Suppressor macrophage treated with lipopolysaccharide for 4 hours (primary cell): Measurements from ENCODE around the gene AGAP3.

Experiments
- DNase-seq: peaks from one replicate; pipeline ENCODE4 v3.0.0-alpha.2; 2020

The AGAP3 gene

DNA sequence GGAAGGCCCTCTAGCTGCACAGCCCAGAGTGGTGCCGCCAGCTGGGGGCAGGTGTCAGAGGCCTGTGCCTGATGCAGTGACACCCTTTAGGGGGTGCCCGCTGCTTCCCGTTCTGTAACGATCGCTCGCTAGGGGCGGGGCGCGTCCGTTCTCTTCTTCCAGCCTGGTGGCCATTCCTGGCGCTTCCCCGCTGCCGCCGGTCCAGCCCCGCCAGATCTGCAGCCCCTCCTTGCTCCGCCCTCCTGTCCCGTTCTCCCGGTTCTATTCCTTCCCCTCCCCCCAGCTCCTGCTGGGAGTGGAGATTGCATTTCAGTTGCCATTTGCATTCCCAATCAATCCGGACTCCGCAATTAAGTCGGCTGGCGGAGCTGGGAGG is 39.2 kb downstream of the AGAP3 start:
- no peak for DNase-seq

DNA sequence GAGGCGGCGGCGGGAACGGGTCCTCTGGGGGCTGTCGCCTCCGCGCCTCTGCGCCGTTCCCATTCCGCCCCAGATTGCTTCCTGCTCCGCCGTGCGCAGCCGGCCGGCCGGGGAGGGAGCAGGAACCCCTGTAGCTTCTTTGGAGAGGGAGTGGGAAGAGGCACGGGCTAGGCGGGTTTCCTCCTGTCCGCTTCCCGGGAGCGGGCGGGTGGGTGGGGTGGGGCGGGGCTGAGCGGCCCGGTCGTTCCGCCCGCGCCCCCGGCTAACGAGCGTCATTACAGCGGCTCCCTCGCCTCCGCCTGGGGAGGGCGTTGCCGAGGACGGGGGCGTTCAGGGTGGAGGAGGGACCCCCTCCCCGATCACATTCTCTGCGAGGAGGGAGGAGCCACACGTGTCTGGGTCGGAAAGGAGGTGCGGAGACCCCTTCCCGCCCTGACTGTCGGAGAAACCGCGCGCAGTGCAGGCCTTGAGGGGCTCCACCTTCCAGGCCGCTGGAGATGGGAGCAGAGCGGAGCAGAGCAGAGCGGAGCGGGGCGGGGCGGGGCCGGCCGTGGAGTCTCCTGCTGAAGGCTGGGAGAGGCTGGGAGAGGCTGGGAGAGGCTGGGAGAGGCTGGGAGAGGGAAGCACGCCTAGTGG is 39.7 kb downstream of the AGAP3 start:
- no peak for DNase-seq

DNA sequence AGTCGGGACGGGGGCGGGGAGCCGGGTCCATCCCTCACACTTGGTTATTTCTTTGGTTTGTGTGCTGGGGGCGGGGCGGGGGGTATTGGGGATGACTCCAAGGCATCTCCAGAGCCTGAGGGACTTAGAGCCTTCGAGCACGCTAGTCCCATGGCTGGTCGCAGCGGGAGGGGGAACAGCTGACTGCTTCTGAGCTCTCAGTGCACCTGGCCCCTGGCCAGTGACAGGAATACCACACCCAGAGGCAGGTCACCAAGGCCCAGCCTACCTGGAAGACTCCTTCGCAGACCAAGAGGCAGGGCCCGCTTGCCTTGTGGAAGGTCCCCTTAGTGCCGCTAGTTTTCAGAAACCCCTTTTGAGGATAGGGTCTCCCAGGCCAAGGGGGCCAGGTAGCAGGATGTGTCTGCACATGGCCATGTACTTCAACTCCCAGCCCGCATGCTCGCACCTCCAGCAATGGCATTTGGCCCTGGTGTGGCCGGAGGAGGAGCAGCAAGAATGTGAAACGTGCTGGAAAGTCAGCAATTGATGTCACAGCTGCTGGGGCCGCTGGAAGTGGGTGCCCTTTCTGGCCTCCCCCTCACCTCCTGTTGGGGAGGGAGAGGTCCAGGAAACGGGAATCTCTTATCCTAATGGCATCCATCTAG is 40.3 kb downstream of the AGAP3 start:
- DNase-seq, result no peak

DNA sequence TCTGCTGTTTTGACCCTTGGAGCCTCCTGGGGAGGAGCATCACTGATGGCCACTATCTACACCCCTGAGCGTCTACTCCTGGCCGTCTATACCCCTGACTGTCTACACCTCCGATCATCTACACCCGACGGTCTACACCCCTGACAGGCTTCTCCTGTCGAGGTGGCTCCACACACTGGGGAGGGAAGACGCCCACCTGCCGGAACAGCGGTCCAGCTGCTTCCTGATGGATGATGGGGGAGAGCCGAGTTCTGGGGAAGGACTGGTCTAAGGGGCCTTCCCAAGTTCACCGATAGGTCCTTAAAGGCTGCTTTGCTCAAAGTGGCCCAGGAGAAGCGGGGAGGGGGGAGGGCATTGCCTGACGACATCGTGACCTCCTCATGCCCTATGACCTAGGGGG is 41.9 kb downstream of the AGAP3 start:
- no peak for DNase-seq

DNA sequence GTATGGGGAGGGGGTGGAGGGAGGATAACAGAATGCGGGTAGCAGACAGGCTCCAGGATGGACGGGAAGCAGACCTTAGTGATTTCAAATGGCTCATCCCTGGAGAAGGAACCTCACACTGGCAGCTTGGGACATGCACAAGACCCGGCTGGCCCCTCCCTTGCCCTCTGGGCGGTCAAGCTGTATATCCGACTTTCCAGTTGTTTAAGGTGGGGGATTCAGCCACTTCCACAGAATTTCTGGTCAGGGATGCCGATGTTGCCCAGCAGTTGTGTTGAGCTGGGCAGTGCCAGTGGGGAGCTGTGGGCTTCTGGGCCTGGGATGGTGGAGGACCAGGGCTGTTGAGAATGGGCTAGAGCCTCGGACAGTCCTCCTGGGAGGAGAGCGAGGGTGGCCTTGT is 42.4 kb downstream of the AGAP3 start:
- DNase-seq, result no peak

DNA sequence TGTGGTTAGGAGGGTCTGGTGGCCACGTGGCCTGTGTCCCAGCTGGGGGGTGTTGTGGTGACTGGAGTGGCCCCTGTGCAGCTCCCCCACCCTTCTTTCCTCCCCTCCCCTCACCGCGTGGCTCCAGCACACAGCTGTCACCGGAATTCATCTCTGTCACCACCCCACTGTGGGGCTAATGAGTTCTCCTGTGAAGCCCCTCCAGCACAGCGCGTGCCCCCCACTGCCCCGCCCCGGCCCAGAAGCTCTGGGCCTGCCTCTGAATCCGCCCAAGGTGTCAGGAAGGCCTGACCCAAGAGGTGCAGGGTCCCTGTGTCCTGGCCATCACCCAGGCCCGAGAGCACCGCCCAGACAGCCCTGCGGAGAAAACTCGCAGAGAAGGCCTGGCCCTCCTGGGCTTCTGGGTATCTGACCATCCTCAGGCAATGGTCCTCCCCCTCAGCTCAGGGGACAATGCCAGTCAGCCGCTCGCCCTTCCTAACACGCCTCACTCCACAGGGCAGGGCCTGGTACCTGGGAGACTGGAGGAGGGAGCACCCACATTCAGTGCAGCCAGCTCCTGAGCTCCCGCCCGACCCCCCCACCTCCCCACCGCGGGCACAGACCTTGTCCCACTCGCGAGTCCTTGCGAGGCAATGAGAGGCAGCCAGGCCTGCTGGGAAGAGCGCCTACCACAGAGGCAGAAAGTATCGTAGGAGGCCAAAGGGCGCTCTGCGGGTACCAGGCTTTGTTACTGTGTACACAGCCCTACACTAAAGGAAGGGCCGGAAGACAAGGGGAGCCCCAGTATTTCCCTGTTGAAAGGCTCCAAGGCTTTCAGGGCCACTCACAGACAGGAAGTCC is 43.1 kb downstream of the AGAP3 start:
- DNase-seq, result no peak

DNA sequence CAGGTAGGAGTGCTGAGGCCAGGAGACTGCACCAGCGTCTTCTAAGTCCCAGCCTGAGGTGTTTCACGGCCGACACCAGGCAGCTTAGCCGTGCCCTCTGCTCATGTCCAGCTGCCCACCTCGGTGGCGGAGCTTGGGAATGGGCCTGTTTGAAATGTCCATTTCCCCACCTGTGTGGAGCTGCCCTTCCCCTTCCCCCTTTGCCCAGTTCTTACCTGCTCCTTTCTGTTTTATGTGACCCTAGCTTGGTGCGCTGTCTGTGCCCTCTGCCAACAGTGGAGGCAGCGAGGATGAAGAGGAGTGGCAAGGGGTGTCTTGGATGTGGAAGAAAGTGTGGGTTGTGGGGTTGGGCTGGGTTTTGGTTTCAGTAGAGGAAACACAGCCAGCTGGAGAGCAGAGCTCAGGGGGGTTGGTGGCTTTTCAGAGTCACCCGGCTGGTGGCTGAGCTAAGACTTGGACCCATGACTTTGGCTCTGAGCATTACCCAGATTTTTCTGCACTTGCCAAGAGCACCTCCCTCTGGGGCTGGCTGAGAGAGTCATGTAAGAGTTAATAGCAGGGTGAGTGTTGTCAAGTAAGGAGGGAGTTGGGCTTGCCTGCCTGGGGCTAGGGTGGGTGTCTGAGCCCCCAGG is 43.8 kb downstream of the AGAP3 start:
- DNase-seq, result no peak

DNA sequence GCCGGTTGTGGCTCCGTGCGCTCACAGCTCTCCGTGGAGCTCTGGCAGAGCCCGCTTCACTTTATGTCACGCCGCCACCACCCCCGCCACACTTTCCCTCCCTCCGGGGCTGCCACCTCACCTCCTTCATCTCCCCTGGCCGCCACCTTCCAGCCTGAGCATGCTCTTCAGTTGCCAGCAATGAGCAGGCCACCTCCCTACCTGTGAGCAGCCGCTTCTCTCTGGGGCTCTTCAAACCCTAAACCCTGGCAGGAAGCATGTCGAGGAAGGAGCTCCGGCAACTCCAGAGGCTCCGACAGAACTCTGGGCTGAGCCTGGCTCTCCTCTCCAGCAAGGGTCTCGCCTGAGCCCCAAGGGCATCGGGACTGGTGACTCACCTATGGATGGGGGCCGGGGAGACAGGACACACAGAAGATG is 44.5 kb downstream of the AGAP3 start:
- no peak for DNase-seq

DNA sequence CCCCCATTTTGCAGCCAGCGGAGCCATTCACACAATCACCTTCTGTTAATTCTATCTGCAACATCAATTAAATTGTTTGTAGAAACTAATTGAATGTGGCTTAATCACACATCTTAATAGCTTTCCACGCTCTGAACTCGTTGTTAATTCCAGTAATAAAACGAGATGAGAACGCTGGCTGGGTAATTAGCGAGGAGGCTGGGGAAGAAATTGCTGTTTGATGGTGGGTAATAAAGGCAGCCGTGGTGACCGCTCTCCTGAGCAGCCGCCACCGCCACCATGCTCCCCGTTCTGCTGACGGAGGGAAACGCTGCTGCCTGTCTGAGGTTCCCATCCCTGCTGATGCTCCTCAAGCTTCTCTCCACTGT is 44.9 kb downstream of the AGAP3 start:
- no peak for DNase-seq

DNA sequence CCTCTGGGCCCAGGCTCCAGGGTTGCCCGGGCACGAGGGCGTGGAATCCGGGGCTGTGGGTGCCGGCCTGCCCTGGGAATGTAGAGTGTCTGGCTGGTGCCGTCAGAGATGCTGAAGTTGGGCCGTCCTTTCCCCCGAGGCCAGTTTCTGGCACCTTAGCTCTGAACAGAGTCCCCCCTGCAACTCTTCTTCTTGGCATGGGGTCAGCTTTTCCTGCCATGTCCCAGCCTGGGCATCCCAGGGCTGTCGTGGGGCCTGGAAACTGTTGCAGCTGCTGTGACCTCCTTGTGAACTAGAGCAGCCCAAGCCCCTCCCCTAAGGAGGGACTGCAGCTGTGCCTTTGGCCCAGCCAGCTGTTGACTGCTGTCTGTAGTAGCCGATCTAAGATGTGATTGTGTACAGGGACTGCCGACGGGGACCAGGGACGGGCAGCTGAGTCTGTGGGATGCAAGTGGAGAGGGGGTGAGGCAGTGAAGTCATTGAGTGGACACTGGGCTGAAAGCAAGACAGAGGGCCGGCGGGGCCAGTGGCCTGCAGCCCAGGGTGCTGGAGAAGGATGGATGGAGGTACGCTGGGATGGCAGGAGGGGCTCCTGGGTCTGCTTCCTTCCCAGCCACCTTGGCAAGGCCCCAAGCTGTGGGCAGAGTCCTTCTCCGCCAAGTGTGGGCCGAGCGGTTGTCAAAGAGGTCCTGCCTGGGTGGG is 45.5 kb downstream of the AGAP3 start:
- DNase-seq, result no peak

DNA sequence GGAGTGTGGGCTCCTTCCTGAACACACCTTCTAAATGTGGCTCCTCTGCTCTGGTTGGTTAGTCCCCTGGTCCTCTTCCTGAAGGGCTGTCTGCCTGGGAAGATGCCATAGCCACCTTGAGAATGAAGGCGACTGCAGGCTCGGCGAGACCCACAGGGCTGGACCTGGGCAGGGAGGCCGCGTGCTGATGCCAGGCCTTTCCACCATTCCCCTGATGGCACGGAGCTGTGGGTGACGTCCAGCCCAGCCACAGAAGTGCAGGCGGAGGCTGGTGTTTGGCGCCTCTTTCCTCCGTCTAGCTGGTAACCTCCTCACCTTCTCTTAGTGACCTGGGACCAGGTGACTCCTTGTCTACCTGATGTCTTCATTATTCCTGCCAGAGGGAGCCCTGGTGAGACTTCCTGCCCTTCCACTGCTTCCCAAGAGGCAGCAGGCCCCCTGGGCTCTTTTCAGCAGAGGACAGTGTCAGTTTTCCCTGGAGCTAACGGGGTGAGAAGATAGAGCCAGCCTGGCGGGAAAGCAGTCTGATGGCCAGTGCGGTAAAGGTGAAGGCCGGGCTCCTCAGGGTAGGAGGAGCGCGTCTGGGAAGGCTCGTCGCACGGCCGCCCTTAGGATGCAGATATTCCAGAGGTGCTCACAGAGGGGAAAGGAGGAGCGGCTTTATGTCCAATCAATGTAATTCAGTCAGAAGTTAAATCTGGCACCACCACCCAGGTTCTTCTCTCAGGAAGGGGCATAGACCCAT is 46.4 kb downstream of the AGAP3 start:
- DNase-seq, result no peak

DNA sequence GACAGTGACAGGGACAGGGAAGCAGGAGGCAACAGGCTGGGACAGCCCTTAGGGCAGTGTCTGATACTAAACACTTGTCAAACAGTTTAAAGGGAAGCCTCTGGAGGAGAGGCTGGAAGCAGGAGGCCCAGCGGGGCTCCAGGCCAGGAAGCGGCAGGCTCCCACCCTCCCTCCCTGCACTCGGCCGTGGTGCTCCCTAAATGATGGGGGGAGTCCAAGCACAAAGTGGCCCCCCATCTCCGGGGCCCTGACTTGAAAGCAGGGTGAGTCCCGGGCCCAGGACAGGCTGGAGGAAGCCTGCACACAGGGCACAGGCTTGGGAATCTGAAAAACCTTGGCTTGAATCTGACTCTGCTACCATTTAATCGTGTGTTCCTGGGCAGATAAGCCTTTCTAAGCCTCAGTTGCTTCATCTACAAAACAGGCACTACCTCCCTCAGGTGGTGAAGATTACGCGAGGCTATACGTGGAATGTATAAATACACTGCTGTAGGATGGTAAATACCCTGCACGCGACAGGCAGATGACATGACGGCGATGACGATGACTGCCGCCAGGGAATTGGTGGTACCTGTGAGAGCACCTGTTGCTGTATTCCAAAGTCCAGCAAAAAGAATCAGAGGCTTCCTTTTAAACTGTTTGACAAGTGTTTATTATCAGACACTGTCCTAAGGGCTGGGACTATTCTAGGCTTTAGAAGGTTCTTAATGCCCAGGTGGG is 47.2 kb downstream of the AGAP3 start:
- DNase-seq, result no peak

DNA sequence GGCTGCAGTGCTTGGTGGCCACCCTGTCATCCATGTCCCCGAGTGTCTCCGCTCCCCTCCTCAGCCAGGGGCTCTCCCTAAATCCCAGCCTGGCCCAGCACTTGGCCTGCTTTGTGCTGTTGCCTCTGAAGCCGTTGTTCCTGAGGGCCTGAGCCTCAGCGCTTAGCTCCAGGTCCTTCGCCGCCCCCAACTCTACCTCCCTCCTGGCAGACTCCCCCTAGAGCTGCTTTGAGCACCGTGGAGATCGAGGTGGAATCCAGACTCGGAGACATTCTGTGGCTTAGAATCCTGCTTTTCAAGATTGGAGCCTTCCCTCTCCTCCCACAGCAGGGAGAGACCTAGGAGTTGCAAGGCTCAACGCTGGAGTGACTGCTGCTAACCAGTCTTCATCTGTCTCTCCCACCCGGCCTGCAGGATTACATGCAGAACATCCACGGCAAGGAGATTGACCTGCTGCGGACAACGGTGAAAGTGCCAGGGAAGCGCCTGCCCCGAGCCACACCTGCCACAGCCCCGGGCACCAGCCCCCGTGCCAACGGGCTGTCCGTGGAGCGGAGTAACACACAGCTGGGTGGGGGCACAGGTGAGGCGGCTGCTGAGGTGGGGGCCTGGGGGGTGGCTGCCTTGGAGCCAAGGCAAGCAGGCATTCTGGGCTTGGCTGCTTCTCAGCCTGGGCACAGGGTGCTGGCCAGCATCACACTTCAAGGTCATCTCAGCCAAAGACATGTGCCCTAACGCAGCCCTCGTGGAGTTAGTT is 47.9 kb downstream of the AGAP3 start:
- no peak for DNase-seq

DNA sequence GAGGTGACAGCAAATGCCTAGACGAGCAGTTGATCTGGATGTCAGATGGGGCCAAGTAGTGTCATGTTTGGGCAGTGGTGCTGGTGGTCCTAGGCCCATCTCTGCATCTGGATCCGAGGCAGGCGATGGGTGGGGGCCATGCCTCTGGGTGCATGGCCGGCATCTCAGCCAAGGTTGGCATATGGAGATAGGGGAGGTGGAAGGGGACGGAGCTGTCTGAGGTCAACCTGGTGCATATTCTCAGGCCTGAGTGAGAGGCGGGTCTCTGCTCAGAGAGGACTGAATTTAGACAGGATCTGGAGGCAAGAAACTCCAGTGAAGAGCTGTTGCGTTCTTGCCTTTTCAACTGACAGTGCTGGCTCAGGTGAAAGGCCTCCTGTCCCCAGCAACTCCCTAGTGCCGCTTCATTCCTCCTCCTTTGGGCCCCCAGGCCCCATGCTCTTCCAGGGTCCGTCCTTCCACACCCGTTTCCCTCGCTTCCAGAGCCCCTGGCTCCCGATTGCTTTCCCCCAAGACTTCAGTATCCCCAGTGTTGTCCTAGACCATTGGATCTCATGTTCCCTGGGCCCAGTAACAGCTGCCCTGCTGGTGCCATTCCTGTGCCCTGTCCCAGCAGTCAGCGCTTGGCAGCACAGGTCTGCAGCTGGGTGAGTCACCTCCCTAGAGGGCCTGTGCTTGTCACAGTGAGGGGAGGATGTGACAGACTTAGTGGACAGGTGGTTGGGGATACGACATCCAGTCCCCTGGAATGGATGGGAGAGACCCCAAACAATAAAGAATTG is 48.7 kb downstream of the AGAP3 start:
- no peak for DNase-seq

DNA sequence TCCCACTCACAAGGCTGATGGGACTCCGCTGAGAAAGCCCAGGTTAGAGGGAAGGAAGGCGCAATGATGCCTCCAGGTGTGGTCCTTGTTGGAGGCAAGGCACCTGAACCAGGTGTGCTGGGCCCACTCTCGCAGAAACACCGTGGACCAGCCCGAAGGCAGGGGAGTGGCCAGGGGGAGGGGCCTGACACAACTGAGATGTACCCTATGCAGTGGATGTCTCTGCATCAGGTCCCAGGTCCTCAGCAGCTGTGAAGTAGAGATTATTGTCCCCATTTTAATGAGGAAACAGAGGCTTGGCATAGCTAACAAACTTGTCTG is 49.2 kb downstream of the AGAP3 start:
- no peak for DNase-seq

DNA sequence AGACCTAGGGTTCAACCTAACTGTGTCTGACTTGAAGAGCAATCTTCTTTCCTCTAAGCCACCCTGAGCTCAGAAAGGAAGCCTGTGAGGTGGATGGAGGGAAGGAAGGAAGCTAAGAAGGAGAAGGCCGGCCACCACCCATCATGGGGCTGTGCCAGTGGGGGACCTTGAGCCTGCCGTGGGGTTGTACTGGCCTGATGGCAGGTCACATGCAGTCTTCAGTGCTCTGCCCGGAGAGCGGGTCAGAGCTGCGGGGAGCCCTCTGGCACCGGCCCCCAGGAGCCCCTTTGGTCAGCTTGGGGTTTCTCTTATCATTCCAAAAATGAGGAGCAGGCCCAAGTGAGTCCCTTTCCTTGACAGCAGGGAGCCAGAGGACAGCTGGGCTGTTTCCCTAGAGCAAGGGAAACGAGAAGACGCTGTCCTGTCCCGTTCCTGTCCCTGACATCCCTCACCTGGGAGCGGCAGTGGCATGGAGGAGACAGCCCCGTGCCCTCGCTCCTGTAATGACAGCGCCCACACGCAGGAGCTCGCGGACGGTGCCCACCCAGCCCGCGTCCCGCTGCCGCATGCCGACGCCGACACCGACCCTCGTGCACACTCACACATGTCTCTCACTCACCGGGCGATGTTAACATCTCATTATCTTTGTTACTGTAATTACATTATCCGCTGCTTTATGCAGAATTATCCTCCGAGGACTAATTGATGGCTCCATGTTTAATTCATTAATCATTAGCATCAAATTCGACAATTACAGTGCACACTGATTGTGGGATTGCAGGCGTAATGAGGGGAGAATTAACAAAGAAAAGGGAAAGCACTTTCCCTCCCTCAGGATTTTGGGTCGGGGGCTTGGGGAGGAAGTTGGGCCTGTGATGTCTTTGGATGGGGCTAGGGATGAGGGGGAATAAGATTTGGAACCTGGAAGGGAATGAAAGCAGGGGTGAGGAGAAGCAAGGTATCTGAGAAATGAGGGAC is 49.9 kb downstream of the AGAP3 start:
- no peak for DNase-seq

DNA sequence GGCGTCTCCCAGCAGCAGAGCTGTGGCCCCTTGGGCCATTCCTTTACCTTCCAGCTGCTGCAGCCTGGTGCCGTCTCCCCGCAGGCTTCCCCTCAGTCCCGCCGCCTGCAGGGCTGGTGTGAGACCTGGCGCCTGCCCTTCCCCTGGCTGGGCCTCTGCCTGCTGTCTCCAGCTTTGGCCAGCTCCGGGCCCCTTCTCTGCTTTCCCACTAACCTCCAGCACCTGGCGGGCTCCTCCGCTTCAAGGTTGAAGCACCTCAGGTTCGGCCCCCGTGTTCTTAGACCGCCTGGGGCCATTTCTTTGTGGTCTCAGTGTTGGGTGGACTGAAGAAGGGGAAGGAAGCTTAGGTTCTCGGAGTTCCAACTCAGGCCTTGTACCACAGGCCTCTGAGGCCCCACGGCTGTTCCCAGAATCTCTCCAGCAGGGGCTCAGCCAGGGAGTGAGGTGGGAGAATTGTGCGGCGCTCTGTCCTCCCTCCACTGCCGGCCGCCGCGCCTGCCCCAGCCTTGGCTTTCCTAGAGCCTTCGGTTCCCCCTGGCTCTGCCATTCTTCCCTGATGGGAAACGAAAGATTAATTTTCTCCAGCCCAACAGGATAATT is 50.9 kb downstream of the AGAP3 start:
- no peak for DNase-seq

DNA sequence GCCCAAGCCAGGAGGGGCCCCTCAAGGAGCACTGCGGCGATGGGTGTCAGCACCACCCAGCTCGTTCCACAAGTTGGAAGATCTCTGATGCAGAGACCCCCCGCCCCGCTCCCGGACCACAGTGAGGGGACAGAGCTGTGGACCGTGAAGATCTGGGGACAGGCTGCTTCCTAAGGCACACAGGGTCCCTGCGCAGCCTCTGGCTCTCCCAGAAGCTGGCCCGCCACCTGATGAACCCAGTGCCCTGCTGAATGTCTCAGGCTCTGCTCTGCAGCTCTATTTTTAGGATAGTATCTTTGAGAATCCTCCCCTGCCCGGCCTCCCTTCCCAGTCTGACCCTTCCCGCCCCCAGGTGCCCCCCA is 51.5 kb downstream of the AGAP3 start:
- DNase-seq, result no peak
